Thyroid gland (tissue), 4 donors: Measurements from ENCODE around the gene C10orf53.

Experiments
- POLR2A ChIP-seq, 2 donors: fragments of 450-650 bp; IDR thresholded peaks; one replicate each; pipeline ENCODE4 v1.6.1; 2017; ENCODE audit warnings: antibody characterized with exemption in 2 of 2, mild to moderate bottlenecking in 2 of 2, moderate library complexity in 1 of 2
- TF ChIP-seq, protein P1 (sequence below), 6 experiments: fragments of 200-600 bp in 3 of 6; fragments of 450-650 bp in 3 of 6; sonication (generic) in 3 of 6; IDR thresholded peaks; one replicate each; pipeline ENCODE4 v1.5.1; 2016 to 2019; ENCODE audit warnings: antibody characterized with exemption in 6 of 6, mild to moderate bottlenecking in 2 of 6, inconsistent platforms in 1 of 6, moderate library complexity in 1 of 6

GRCh38 chr10:49746626-49747302 is 67.3 kb downstream of the C10orf53 start:
- TF ChIP-seq, protein P1, sequence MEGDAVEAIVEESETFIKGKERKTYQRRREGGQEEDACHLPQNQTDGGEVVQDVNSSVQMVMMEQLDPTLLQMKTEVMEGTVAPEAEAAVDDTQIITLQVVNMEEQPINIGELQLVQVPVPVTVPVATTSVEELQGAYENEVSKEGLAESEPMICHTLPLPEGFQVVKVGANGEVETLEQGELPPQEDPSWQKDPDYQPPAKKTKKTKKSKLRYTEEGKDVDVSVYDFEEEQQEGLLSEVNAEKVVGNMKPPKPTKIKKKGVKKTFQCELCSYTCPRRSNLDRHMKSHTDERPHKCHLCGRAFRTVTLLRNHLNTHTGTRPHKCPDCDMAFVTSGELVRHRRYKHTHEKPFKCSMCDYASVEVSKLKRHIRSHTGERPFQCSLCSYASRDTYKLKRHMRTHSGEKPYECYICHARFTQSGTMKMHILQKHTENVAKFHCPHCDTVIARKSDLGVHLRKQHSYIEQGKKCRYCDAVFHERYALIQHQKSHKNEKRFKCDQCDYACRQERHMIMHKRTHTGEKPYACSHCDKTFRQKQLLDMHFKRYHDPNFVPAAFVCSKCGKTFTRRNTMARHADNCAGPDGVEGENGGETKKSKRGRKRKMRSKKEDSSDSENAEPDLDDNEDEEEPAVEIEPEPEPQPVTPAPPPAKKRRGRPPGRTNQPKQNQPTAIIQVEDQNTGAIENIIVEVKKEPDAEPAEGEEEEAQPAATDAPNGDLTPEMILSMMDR (IDR thresholded peaks at IDR 0.05): no peak
- TF ChIP-seq POLR2A (IDR thresholded peaks at IDR 0.05): no peak
